ENCODE results near the gene DCDC2B.

DCDC2B gene

GRCh38 chr1:32195531-32195930, 13.4 kb upstream of the DCDC2B start:
- no peak for DNase-seq (ENCODE audit: extremely low spot score, insufficient read length, low read depth)
- FAIRE-seq, result no peak

- no peak for DNase-seq (ENCODE audit: extremely low spot score, insufficient read length, low read depth)
- no peak for FAIRE-seq
Observed at GRCh38 chr1:32195972-32196823, 12.7 kb upstream of the DCDC2B start.

GRCh38 chr1:32197074-32197473, 11.8 kb upstream of the DCDC2B start:
- FAIRE-seq (no peak), DNase-seq (ENCODE audit: extremely low spot score, insufficient read length, low read depth) (no peak)

GRCh38 chr1:32197837-32198236, 11.1 kb upstream of the DCDC2B start:
- DNase-seq (ENCODE audit: extremely low spot score, insufficient read length, low read depth) (no peak), FAIRE-seq (no peak)

- FAIRE-seq, result no peak
Observed at GRCh38 chr1:32198237-32199042, 10.4 kb upstream of the DCDC2B start.

GRCh38 chr1:32199043-32199716, 9.7 kb upstream of the DCDC2B start:
- no peak for DNase-seq (ENCODE audit: extremely low spot score, insufficient read length, low read depth)
- no peak for FAIRE-seq

More at GRCh38 chr1:32198237-32199042, 10.4 kb upstream of the DCDC2B start:
- DNase-seq (ENCODE audit: extremely low spot score, insufficient read length, low read depth), result no peak

GRCh38 chr1:32199717-32200072, 9.2 kb upstream of the DCDC2B start:
- no peak for FAIRE-seq
- DNase-seq (ENCODE audit: extremely low spot score, insufficient read length, low read depth), result no peak

- no peak for DNase-seq (ENCODE audit: extremely low spot score, insufficient read length, low read depth)
- FAIRE-seq, result peak; percentile 92
Observed at GRCh38 chr1:32200226-32201010, 8.5 kb upstream of the DCDC2B start, which contains the start of gene CCDC28B. CCDC28B (plus strand) TSS chr1:32200595; CDS start chr1:32201936, 1,341 bp downstream.

- DNase-seq (ENCODE audit: extremely low spot score, insufficient read length, low read depth) (no peak), FAIRE-seq (peak; percentile 83)
Observed at GRCh38 chr1:32201011-32201855, 7.7 kb upstream of the DCDC2B start.

GRCh38 chr1:32204943-32205361, 3.9 kb upstream of the DCDC2B start:
- no peak for FAIRE-seq
- no peak for DNase-seq (ENCODE audit: extremely low spot score, insufficient read length, low read depth)

GRCh38 chr1:32205401-32206370, 3.2 kb upstream of the DCDC2B start, which contains the start of gene IQCC:
IQCC (plus strand) TSS chr1:32205671; CDS start chr1:32205682, 11 bp downstream.
- FAIRE-seq, result peak; percentile 88
- DNase-seq (ENCODE audit: extremely low spot score, insufficient read length, low read depth), result peak; percentile 94

GRCh38 chr1:32208469-32208868, 420 bp upstream of the DCDC2B start:
- DNase-seq (ENCODE audit: extremely low spot score, insufficient read length, low read depth) (no peak), FAIRE-seq (no peak)

GRCh38 chr1:32215629-32216480, 7.0 kb downstream of the DCDC2B start:
- FAIRE-seq, result peak; percentile 87
- DNase-seq (ENCODE audit: extremely low spot score, insufficient read length, low read depth), result peak; percentile 33

GRCh38 chr1:32216566-32216965, 7.7 kb downstream of the DCDC2B start:
- DNase-seq (ENCODE audit: extremely low spot score, insufficient read length, low read depth) (no peak), FAIRE-seq (no peak)

- FAIRE-seq, result no peak
- no peak for DNase-seq (ENCODE audit: extremely low spot score, insufficient read length, low read depth)
Observed at GRCh38 chr1:32219022-32219421, 10.1 kb downstream of the DCDC2B start.

- DNase-seq (ENCODE audit: extremely low spot score, insufficient read length, low read depth), result no peak
Observed at GRCh38 chr1:32220746-32221580, 12.1 kb downstream of the DCDC2B start.

More at GRCh38 chr1:32220746-32221580, 12.1 kb downstream of the DCDC2B start:
- FAIRE-seq, result no peak

Data from GM18507 (cell line).